ENCODE results near the gene SERTAD2. TPM values are rescaled to one million over a fixed set of nuclear protein-coding genes. Genes with fewer than 3 reads are reported as not detected.

SERTAD2 gene
- total and polyA plus RNA-seq, 2 donors (not counting 3 experiments of a cell fraction or from before 2014, with no cell fraction given) = 5.5 to 11.2 TPM

DNA sequence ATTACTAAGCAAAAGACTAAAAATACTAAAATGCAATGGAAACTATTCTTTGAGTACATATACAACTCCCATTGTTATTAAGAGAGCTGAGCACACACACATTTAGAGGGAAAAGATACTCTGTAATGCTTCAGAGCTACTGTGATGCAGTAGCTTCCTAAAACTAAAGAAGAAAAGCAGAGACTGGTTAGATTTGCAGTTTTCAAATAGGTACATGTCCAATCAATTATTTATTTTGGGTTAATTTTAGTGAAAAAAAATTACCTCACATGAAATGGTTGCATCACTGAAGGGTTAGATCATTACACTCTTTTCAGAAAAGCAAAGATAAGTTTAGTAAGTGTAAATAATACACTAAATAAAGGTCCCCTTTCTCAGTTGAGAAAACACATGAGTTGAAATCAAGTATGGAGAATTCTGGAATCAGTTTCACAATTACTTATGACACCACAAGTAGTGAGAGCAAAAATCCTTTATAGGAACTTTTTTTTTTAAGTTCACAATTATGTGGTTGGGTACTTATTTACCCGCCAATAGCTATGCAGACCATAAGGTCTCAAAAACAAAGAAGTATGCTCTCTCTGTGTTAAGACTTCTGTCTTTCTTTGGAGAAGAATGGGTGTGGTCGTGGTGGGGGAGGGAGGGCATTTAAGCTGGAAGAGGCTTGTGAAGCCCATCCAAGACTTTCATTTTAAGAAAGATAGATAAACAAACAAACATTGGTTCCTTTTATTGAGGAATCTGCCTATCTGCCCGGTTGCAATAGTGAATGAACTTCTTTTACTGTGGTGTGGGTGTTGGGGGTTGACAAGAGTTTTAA lies 25.3 kb upstream of the SERTAD2 start:
- H3K9me1 ChIP-seq (replicated peaks; ENCODE audit: control insufficient read depth, extremely low read depth, insufficient read depth, low read length) = no peaks in the 10 kb centered on the region
- H3K27me3 ChIP-seq (ENCODE audit: control insufficient read depth in 2 of 2, insufficient read depth in 2 of 2, low read length in 2 of 2) = no peaks in the 10 kb centered on the region
- FAIRE-seq = no peak
- no peak overlapping the region for H3K9ac ChIP-seq (replicated peaks; ENCODE audit: extremely low read depth, insufficient read depth, low read length)
- H3K4me2 ChIP-seq (ENCODE audit: insufficient read depth, low read length) = no peak overlapping the region
- TF ChIP-seq FOS (IDR thresholded peaks at IDR 0.05; ENCODE audit: borderline replicate concordance, insufficient read depth, low read length) (no peak), CTCF (IDR thresholded peaks at IDR 0.05; ENCODE audit: extremely low read depth in 1 of 2, insufficient read depth in 1 of 2, low read depth in 1 of 2, low read length in 2 of 2) (no peak), JUN (IDR thresholded peaks at IDR 0.05; ENCODE audit: borderline replicate concordance, insufficient read depth, insufficient read length, low read depth) (no peak), POLR2AphosphoS5 (IDR thresholded peaks at IDR 0.05; ENCODE audit: insufficient read depth, low read depth, low read length) (no peak), MYC (IDR thresholded peaks at IDR 0.05; ENCODE audit: low read depth, low read length) (no peak), MAX (IDR thresholded peaks at IDR 0.05; ENCODE audit: insufficient read depth, insufficient read length) (no peak), POLR2A (IDR thresholded peaks at IDR 0.05; ENCODE audit: low read depth, low read length) (no peak), GATA2 (IDR thresholded peaks at IDR 0.05; ENCODE audit: insufficient read depth, insufficient read length, low read depth, low read length) (no peak), EZH2 (IDR thresholded peaks at IDR 0.05; ENCODE audit: borderline replicate concordance, low read depth, low read length, severe bottlenecking) (no peak)
- intact Hi-C loops (cut with micrococcal nuclease) (no loop called here), dilution Hi-C loops (cut with MboI; ENCODE audit: extremely low pct_ligation_motif_present, low sequenced_read_pairs) (no loop called here)
- no TSS peak for BruUV-seq (replicated peaks)
- ChIA-PET CTCF (interaction anchor here (0.7 to 1.7 kb wide), 7 partner anchors 9 to 92 kb away, joined by 3 to 9 read pairs (median 4); partner anchors contain the start of gene SERTAD2), POLR2A (no interaction called here)
- H2AFZ ChIP-seq (ENCODE audit: low read depth, low read length) = no peak overlapping the region
- no peaks in the 10 kb centered on the region for H4K20me1 ChIP-seq (replicated peaks; ENCODE audit: control insufficient read depth, extremely low read depth, insufficient read depth, low read length)
- no peak for DNase-seq (ENCODE audit: low read depth, low spot score)
- no peak overlapping the region for H3K4me3 ChIP-seq (replicated peaks in 1 of 3; ENCODE audit: insufficient read depth in 1 of 3, low read depth in 1 of 3, low read length in 3 of 3)
- H3K27ac ChIP-seq (ENCODE audit: insufficient read depth, low read depth, low read length) = no peak overlapping the region
- no peaks in the 10 kb centered on the region for H3K36me3 ChIP-seq (ENCODE audit: control insufficient read depth in 2 of 2, extremely low read depth in 1 of 2, insufficient read depth in 2 of 2, low read length in 2 of 2)
- no peaks in the 10 kb centered on the region for H3K4me1 ChIP-seq (ENCODE audit: control insufficient read depth, extremely low read depth, insufficient read depth, low read length)
- H3K9me3 ChIP-seq (replicated peaks; ENCODE audit: control insufficient read depth, insufficient read depth, low read length) = no peaks in the 10 kb centered on the region
- no peaks in the 10 kb centered on the region for H3K79me2 ChIP-seq (ENCODE audit: control insufficient read depth, insufficient read depth, low read length)

All from endothelial cell of umbilical vein (primary cell).